RWPE2 (cell line): ENCODE results near the gene GABRR3.

Source experiments
- ATAC-seq: fragments of 200-7000 bp; cut with Tn5 transposase; 3 replicates; pipeline ENCODE4 v1.9.1; 2021; ENCODE audit warnings: low read depth
- DNase-seq: peaks from one replicate; pipeline ENCODE4 v3.0.0-alpha.2; 2020; ENCODE audit warnings: low spot score
- H3K27ac ChIP-seq: fragments of 450-650 bp; 2 replicates; pipeline ENCODE4 v1.5.1; 2017; ENCODE audit warnings: mild to moderate bottlenecking; ENCODE audit not compliant: poor library complexity, severe bottlenecking
- H3K27me3 ChIP-seq: fragments of 250-450 bp; sonication (Bioruptor Pico); 2 replicates; pipeline ENCODE4 v1.5.1; 2021; ENCODE audit warnings: mild to moderate bottlenecking, moderate library complexity; ENCODE audit not compliant: insufficient read depth, poor library complexity, severe bottlenecking
- H3K36me3 ChIP-seq: fragments of 250-450 bp; sonication (Bioruptor Pico); 2 replicates; pipeline ENCODE4 v1.5.1; 2020; ENCODE audit warnings: low read depth, mild to moderate bottlenecking, moderate library complexity
- H3K4me1 ChIP-seq: fragments of 250-450 bp; sonication (Bioruptor Pico); 2 replicates; pipeline ENCODE4 v1.5.1; 2021; ENCODE audit warnings: mild to moderate bottlenecking, moderate library complexity; ENCODE audit not compliant: insufficient read depth, poor library complexity, severe bottlenecking
- H3K4me3 ChIP-seq: fragments of 250-450 bp; sonication (Bioruptor Pico); 2 replicates; pipeline ENCODE4 v1.5.1; 2021; ENCODE audit warnings: mild to moderate bottlenecking, moderate library complexity; ENCODE audit not compliant: severe bottlenecking
- H3K9me3 ChIP-seq: fragments of 250-450 bp; sonication (Bioruptor Pico); 2 replicates; pipeline ENCODE4 v1.5.1; 2021; ENCODE audit warnings: mild to moderate bottlenecking, moderate library complexity; ENCODE audit not compliant: severe bottlenecking
- TF ChIP-seq, protein P1 (sequence below): fragments of 450-650 bp; IDR thresholded peaks from one replicate; pipeline ENCODE4 v1.5.1; 2017; ENCODE audit warnings: mild to moderate bottlenecking, moderate library complexity; ENCODE audit not compliant: poor library complexity, severe bottlenecking

The GABRR3 gene

DNA sequence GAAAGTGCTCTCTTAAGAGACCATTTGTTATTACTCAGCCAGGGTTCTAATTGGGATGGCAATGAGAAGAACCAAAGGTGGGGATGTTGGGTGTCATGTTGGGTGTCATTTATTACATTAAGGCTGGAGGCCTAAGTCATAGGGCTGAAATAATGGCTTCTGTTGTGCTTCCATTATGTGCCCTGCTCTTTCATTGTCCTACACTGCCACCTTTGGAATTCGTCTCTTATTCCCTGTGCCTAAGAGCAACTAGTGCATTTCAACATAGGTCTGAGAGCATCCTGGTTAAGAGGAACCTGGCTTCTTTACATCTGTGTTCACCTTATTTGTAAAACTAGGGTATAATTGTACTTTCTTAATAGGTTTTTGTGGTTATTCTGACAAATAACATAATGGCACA, 95.1 kb downstream of the GABRR3 start:
- Histone ChIP-seq H3K27ac (no peak overlapping the region), H3K27me3 (no peaks in the 10 kb centered on the region), H3K36me3 (peaks cover 47% of the 10 kb centered on the region), H3K4me3 (no peak overlapping the region), H3K9me3 (no peaks in the 10 kb centered on the region), H3K4me1 (no peaks in the 10 kb centered on the region)
- ATAC-seq (peak; percentile 70; the same call in 2 of the 3 replicates), DNase-seq (no peak)
- TF ChIP-seq, protein P1, sequence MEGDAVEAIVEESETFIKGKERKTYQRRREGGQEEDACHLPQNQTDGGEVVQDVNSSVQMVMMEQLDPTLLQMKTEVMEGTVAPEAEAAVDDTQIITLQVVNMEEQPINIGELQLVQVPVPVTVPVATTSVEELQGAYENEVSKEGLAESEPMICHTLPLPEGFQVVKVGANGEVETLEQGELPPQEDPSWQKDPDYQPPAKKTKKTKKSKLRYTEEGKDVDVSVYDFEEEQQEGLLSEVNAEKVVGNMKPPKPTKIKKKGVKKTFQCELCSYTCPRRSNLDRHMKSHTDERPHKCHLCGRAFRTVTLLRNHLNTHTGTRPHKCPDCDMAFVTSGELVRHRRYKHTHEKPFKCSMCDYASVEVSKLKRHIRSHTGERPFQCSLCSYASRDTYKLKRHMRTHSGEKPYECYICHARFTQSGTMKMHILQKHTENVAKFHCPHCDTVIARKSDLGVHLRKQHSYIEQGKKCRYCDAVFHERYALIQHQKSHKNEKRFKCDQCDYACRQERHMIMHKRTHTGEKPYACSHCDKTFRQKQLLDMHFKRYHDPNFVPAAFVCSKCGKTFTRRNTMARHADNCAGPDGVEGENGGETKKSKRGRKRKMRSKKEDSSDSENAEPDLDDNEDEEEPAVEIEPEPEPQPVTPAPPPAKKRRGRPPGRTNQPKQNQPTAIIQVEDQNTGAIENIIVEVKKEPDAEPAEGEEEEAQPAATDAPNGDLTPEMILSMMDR: peak; percentile 25

DNA sequence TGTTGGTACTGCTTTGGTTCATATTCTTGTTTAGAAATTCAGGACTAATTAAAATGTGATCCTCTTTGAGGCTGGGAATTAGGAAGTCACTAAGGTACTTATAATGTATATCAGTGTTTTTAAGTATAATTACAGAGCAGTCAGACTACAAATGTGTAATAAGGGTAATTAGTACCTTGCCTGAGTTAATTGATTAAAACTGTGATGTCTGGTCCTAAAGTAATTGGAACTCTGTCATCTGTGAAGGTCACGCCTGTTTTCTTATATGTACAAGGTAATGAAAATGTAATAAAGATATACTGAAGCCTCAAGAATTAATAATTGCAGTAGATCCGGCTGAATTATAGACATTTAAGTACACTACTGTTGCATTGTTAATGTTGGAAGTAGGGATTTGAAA, 95.7 kb downstream of the GABRR3 start:
- Histone ChIP-seq H3K27ac (no peak overlapping the region), H3K36me3 (peaks cover 45% of the 10 kb centered on the region), H3K4me1 (no peaks in the 10 kb centered on the region), H3K9me3 (no peaks in the 10 kb centered on the region), H3K4me3 (no peak overlapping the region), H3K27me3 (no peaks in the 10 kb centered on the region)
- DNase-seq (no peak), ATAC-seq (no peak)
- TF ChIP-seq, protein P1: no peak

DNA sequence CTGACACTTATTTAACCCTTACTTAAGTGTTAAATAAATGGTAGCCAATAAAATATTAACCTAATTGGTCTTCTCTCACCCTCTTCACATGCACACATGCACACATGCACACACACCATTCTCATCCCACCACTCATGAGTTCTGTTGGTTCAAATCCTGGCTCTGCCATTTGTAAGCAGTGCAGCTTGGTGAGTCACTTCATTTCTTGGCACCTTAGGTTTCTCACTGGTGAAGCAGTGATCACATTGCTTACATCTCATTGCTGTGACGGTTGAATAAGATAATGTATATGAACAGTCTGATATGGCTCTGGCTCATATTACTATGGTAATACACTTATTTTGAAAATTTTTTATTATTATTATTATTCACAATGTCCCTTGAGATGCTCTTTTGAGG, 96.7 kb downstream of the GABRR3 start:
- no peak for ATAC-seq
- DNase-seq: no peak
- Histone ChIP-seq H3K4me3 (no peak overlapping the region), H3K36me3 (peaks cover 43% of the 10 kb centered on the region), H3K27me3 (no peaks in the 10 kb centered on the region), H3K27ac (no peak overlapping the region), H3K9me3 (no peaks in the 10 kb centered on the region), H3K4me1 (no peaks in the 10 kb centered on the region)
- TF ChIP-seq, protein P1: no peak

DNA sequence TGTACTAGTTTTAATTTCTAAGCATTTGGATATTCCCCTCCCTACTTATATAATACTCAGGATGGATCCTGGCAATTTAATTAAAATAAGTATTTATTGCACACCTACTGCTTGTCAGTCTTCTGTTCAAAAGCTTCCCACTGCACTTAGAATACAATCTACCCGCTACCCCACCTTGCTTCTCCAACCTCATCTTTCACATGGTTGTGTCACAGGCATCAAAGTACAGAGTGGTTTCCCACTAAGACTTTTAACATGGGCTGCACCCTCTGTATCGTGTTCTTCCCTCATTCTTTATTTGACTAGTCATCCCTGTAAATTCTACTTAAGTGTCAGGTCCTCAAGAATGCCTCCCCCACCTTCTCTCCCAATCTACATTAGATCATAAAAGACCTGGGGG, 97.9 kb downstream of the GABRR3 start:
- Histone ChIP-seq H3K36me3 (peaks cover 31% of the 10 kb centered on the region), H3K4me3 (no peak overlapping the region), H3K27ac (no peak overlapping the region), H3K4me1 (no peaks in the 10 kb centered on the region), H3K9me3 (no peaks in the 10 kb centered on the region), H3K27me3 (no peaks in the 10 kb centered on the region)
- ATAC-seq: no peak
- TF ChIP-seq, protein P1: no peak
- no peak for DNase-seq

DNA sequence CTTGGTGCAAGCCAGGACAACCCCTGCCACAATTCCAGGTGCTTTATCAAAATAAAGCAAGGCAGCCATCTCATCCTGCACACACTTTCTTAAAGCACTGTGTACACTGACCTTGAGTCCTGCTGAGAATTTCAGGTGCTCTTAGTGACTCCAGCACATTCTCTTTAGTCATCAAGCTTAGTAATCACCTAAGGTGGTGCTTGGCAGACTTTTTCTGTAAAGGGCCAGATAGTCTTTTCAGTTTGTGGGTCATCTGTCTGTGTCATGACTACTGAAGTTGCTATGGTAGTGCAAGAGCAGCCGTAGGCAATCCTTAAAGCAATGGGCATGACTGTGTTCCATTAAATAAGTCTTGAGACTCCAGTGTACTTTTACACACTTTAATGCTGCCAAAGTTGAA, 99.3 kb downstream of the GABRR3 start:
- H3K27me3 ChIP-seq: no peaks in the 10 kb centered on the region
- DNase-seq: no peak
- H3K27ac ChIP-seq: no peak overlapping the region
- no peaks in the 10 kb centered on the region for H3K4me1 ChIP-seq
- peak; percentile 58; the same call in 2 of the 3 replicates for ATAC-seq
- peaks cover 19% of the 10 kb centered on the region; the same call in 1 of the 2 replicates for H3K36me3 ChIP-seq
- H3K4me3 ChIP-seq: no peak overlapping the region
- TF ChIP-seq, protein P1: no peak
- no peaks in the 10 kb centered on the region for H3K9me3 ChIP-seq
